Adipose tissue (tissue), 3 donors: Measurements from ENCODE around the gene RAB27A. TPM values are rescaled to one million over a fixed set of nuclear protein-coding genes. Genes with fewer than 3 reads are reported as not detected.
"Not testable (repeated sequence)": the region's sequence is repeated elsewhere in the genome, so short reads cannot be mapped to it uniquely, and the experiment has no call there.

ENCODE experiments used
- H3K27ac ChIP-seq: one replicate; pipeline ENCODE4 v1.5.1; 2013; ENCODE audit warnings: low read depth, low read length
- WGBS, 3 donors: extraction: QIAGEN DNeasy Blood & Tissue Kit; methylation state at CpG; one replicate each; pipeline ENCODE4 v1.1.7; 2013; 5-methylcytosine and 5-hydroxymethylcytosine counted together
- polyA plus RNA-seq, 3 donors: library from polyadenylated mRNA; stranded (reverse); fragments of 200-250 nt; gene quantifications; one replicate each; pipeline ENCODE4 v1.2.3, GENCODE V29; 2013
- donor health status: healthy with polysubstance abuse.
- donor health status: Bipolar disorder and iron deficiency.
- donor health status: healthy.

The RAB27A gene
- polyA plus RNA-seq: 10 to 100 TPM; 10.7 to 23.7 (median 17.8) TPM

DNA sequence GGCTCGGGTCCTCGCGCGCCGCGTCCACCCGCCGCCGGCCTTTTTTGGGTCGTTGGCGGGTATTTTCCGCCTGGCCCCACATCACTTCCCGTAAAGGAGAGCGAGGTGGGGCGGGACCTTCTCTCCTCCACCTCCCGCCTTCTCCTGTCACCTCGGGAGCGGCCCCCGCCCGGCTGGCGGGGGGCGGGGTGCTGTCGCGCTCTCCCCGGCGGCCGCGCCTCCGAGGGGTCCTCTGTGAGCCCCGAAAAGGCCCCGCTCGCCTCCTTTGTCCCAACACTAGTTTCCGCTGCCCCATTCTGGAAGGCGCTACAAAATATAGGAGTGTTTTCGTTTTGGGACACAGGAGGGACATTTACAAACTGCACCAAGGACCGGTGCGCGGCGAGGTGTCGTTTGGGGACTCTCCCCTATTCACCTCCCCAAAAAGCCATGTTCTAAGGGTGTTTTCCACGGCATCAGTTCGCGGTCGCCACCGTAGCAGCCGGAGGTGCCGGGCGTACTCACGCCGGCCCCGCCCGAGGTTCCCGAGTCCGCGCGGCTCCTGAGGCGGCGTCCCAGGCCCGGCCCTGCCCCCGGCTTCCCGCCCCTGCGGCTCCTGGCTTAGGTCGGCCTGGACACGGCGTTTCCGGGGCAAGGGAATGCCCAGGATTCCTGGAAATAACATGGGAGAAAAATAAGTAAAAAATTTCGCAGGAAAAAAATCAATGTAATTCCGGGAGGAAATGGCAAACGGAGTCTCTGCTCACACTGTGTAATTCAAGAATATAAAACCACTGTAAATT lies at the start of gene RAB27A:
TSS of gene RAB27A (minus strand) at position 68 of the 782 bp plus-strand sequence. CDS start 54,879 bp downstream, outside the sequence.
- WGBS, 3 donors: 0 to 1% (median 0%) methylated on average over 54 to 69 of the region's 69 CpGs
- peak within 1 kb of the TSS; percentile 79 for H3K27ac ChIP-seq

DNA sequence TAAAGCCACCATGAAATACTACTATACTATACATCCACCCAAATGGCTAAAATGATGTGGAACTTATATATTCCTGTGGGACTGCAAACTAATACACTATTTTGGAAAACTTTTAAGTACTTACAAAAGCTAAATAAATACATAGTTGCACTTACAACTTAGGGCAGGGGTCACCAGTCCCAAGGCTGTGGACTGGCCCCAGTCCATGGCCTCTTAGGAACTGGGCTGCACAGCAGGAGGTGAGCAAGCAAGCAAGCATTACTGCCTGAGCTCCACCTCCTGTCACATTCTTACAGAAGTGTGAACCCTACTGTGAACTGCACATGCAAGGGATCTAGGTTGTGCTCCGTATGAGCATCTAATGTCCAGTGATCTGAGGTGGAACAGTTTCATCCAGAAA lies 47.5 kb upstream of the RAB27A start:
- 83 to 96% (median 92%) methylated on average over 1 of the region's 1 CpG for WGBS, 3 donors

GRCh38 chr15:55334997-55335396 lies 45.4 kb upstream of the RAB27A start:
- no peak overlapping the region for H3K27ac ChIP-seq
- WGBS, 3 donors: 86 to 98% (median 97%) methylated on average over 1 of the region's 1 CpG

More for the DNA sequence above, 47.5 kb upstream of the RAB27A start:
- no peak overlapping the region for H3K27ac ChIP-seq

DNA sequence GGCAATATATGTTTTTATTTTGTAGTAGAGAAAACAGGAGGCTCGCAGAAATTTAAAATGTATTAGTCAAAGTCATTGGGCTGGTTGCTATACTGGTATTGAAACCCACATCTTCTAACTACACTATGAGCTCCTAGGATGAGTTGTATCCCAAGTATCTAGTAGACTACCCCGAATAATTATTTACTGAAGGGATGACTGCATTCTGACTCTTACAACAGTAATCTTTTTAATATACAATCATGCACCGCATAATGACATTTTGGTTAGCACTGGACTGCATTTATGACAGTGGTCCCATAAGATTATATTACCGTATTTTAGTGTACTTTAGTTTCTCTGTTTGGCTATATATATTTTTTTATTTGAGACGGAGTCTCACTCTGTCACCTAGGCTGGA lies 44.8 kb upstream of the RAB27A start:
- WGBS, 3 donors: 87 to 97% (median 94%) methylated on average over 5 of the region's 5 CpGs

GRCh38 chr15:55327387-55327786 lies 37.8 kb upstream of the RAB27A start:
- no peak overlapping the region for H3K27ac ChIP-seq
- 64 to 83% (median 68%) methylated on average over 1 of the region's 1 CpG for WGBS, 3 donors

More for the DNA sequence above, 44.8 kb upstream of the RAB27A start:
- no peak overlapping the region for H3K27ac ChIP-seq

GRCh38 chr15:55322467-55322866 lies 32.9 kb upstream of the RAB27A start:
- 65 to 86% (median 76%) methylated on average over 5 of the region's 5 CpGs for WGBS, 3 donors
- no peak overlapping the region for H3K27ac ChIP-seq

DNA sequence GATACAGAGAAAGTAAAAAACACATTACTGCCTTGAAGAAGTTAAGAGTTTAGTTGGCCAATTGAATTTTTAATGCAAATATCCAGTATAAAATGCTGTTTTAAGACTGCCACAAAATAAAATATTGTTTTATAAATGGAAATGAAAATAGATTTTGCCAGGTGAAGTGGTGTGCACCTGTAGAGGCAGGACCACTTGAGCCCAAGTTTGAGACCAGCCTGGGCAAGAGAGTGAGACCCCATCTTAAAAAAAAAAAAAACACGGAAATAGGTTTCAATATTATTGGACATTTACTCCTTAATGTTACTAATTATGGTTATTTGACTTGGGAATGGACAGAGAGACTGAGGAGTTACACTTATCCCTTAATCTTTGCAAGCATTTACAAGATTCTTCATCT lies 31.4 kb upstream of the RAB27A start:
- no peak overlapping the region for H3K27ac ChIP-seq
- 64 to 90% (median 86%) methylated on average over 1 of the region's 1 CpG for WGBS, 3 donors

DNA sequence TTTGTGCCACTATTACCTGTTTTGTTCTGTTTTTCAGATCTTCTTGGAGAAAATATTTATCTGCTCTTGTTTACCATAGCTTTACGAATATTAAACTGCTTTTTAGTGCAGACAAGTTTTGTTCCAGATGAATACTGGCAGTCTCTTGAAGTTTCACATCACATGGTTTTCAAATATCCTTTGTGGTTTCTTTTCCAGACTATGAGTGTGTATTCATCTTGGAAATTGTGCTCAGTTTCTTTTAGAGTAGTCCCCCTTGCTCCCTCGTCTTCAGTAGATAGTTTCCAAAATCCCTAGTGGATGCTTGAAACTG lies 30.6 kb upstream of the RAB27A start:
- H3K27ac ChIP-seq: no peak overlapping the region
- 25 to 60% (median 25%) methylated on average over 2 of the region's 2 CpGs for WGBS, 3 donors

- 37 to 48% (median 47%) methylated on average over 4 of the region's 4 CpGs for WGBS, 3 donors
- H3K27ac ChIP-seq: no peak overlapping the region
Measured at GRCh38 chr15:55319537-55320237, 30.1 kb upstream of the RAB27A start.

DNA sequence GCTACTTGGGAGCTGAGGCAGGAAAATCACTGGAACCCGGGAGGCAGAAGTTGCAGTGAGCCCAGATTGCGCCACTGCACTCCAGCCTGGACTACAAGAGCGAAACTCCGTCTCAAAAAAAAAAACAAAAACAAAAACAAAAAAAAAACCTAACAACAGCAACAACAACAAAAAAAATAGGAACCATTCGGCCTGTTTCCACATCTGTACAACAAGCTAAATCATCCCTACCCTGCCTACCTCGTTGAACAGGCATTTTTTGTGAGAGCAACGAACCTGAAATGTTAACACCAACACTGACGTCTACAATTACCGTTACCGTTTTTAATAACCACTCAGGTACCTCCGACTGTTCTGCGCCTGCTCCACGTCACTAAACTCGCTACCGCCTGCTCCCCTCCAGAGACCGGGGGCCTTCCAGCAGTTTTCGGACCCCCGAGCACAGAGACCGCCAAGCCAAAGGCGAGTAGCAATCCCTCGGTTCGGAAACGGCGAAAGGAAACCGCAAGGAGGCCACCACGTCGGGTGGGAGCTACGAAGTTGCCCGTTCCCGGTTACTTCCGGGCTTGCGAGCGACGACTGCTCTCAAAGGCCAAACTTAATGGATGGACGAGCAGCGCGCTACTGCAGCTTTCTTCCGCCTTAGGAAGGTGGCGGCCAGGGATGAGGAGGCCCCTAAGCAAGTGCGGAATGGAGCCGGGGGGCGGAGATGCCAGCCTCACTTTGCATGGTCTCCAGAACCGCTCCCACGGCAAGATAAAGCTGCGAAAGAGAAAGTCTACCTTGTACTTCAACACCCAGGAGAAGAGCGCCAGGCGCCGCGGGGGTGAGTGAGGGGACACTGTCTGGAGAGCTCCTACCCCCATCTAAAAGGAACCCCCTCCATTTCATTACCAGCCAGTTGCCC lies 29.2 kb upstream of the RAB27A start, which contains the start of the genes PIGB and PIGBOS1:
TSS of gene PIGB (plus strand) at position 635 of the 907 bp plus-strand sequence. CDS start at position 664, 29 bp downstream.
TSS of gene PIGBOS1 (minus strand) at position 536 of the 907 bp plus-strand sequence. CDS start 1,331 bp downstream, outside the sequence.
- WGBS, 3 donors: 0 to 1% (median 1%) methylated on average over 49 of the region's 49 CpGs
- peak within 1 kb of the TSS; percentile 88 for H3K27ac ChIP-seq

DNA sequence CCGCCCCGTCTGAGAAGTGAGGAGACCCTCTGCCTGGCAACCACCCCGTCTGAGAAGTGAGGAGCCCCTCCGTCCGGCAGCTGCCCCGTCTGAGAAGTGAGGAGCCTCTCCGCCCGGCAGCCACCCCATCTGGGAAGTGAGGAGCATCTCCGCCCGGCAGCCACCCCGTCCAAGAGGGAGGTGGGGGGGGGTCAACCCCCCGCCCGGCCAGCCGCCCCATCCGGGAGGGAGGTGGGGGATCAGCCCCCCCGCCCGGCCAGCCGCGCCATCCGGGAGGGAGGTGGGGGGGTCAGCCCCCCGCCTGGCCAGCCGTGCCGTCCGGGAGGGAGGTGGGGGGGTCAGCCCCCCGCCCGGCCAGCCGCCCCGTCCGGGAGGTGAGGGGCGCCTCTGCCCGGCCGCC lies 13.2 kb upstream of the RAB27A start:
- not testable (repeated sequence) for H3K27ac ChIP-seq
- 96% methylated on average over 9 of the region's 32 CpGs; no CpG with 5 or more reads in 2 of the 3 donors for WGBS, 3 donors

DNA sequence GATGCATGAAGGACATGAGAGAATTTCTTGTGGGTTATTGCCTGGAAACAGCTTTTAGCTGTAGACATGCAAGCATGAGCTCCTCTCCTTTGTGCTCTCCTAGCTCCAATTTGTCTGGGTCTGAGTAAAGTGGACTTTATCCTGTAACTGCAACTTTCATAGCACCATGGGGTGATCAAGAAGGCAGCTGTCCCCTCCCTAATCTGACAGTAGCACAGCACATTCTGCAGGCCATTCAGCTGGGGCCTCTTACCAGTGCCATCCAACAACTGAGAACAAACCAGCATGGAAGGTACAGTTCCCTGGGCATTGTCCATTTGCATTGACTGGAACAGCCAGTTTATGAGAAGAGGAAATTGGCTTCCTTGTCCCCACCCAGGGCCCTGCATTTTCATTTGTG lies 7.7 kb upstream of the RAB27A start:
- H3K27ac ChIP-seq: no peak overlapping the region

GRCh38 chr15:55290528-55291057 lies 980 bp upstream of the RAB27A start:
- no peak overlapping the region for H3K27ac ChIP-seq
- 21 to 23% (median 21%) methylated on average over 17 of the region's 17 CpGs for WGBS, 3 donors

GRCh38 chr15:55289011-55289745 lies 435 bp downstream of the RAB27A start:
- WGBS, 3 donors: 1 to 2% (median 2%) methylated on average over 32 to 37 of the region's 37 CpGs
- peak overlapping the region; percentile 79 for H3K27ac ChIP-seq

- 76 to 82% (median 79%) methylated on average over 8 of the region's 8 CpGs for WGBS, 3 donors
- H3K27ac ChIP-seq: no peak overlapping the region
Measured at GRCh38 chr15:55288006-55288717, 1.5 kb downstream of the RAB27A start.

GRCh38 chr15:55286442-55287189 lies 3.0 kb downstream of the RAB27A start:
- 94 to 96% (median 96%) methylated on average over 9 to 10 of the region's 10 CpGs for WGBS, 3 donors
- not testable (repeated sequence) for H3K27ac ChIP-seq
